ENCODE results near the gene KLHL2. TPM values are rescaled to one million over a fixed set of nuclear protein-coding genes. Genes with fewer than 3 reads are reported as not detected.

The KLHL2 gene
- total and polyA plus RNA-seq, 2 of the 13 experiments (the other 11 are each of a cell fraction or from before 2014, with no cell fraction given) = 9.2 to 17.6 TPM

DNA sequence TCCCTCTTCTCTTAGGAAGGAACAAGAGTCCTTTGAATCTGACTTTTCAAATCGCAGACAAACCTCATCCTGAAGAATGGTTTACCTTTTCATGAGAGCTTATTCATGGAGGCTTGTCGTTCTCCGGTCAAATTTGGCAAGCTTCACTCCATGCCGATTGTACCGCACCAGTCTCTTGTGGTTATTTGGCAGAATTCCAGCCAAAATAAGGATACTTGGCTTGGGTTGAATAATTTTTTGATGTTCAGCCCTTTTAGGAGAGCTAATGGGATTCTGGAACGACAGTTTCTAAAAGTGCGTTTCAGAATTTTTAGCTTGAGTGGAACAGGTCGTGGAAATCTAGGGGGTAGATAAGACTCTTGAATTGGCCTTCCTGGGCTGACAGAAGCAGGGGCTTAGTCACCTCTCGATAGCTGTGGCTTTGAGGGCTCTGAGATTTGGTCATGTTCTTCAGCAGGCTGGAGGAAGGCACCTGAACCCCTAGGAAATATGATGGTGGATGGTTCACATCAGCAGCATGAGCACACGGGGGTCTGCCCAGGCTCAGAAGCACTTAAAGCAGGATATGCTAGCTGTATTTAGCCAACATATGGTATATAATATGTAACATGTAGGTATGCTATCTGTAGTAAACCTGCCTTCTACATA, 1.5 kb downstream of the KLHL2 start:
- intact Hi-C loops (cut with micrococcal nuclease; ENCODE audit: unreplicated experiment) (loop anchor here (5.0 kb wide), 2 partner anchors 77 to 97 kb away; partner anchors contain the start of gene TMEM192), in situ Hi-C loops (cut with HindIII; ENCODE audit: extremely low pct_ligation_motif_present, low pct_unique_long_range_greater_than_20kb) (loop anchor here (5.0 kb wide), 1 partner anchor 118 kb away; the partner anchor contains the start of gene MSMO1)
- ChIA-PET CTCF (ENCODE audit: low intra/inter-chr PET ratio, low total read pairs) (no interaction called here), POLR2A (interaction anchor here (0.5 to 2.3 kb wide), 2 partner anchors 119 to 120 kb away, joined by 3 to 7 read pairs; partner anchors contain the start of gene MSMO1)
- H2AFZ ChIP-seq (ENCODE audit: low read length) = no peak overlapping the region
- 30% methylated on average over 10 of the region's 10 CpGs for WGBS (ENCODE audit: low lambda C conversion rate)
- no peak for TF ChIP-seq ADNP (CRISPR knock-in tag; IDR thresholded peaks at IDR 0.05)
- H3K27me3 ChIP-seq (ENCODE audit: control insufficient read depth in 1 of 2, insufficient read depth in 2 of 2, low read length in 2 of 2) = peaks cover 0 to 1% of the 10 kb centered on the region in 2 experiments; a peak in 1 of 5 replicates
- no peak overlapping the region for H3K27ac ChIP-seq (ENCODE audit: extremely low read length, insufficient read depth, low read length)
- no TSS peak for BruUV-seq (replicated peaks)
- no peak for ATAC-seq
- no peaks in the 10 kb centered on the region for H3K36me3 ChIP-seq (replicated peaks in 1 of 2; ENCODE audit: control insufficient read depth in 1 of 2, insufficient read depth in 2 of 2, low read length in 2 of 2)
- no peaks in the 10 kb centered on the region for H3K9me3 ChIP-seq (ENCODE audit: low read length)
- peak overlapping the region; percentile 72; the same call in 1 of the 2 replicates for H3K9ac ChIP-seq (ENCODE audit: insufficient read depth, low read depth, low read length)
- no peak for FAIRE-seq
- peak overlapping the region; percentile 78 to 92 (median 87) for H3K4me3 ChIP-seq (replicated peaks in 1 of 3; ENCODE audit: insufficient read depth in 1 of 3, low read depth in 2 of 3, low read length in 3 of 3)
- H4K20me1 ChIP-seq (ENCODE audit: insufficient read depth, low read length) = no peaks in the 10 kb centered on the region
- peak overlapping the region; percentile 87 for H3K4me2 ChIP-seq (ENCODE audit: low read depth, low read length)
- peaks cover 37% of the 10 kb centered on the region for H3K79me2 ChIP-seq (ENCODE audit: insufficient read depth, low read length)
- DNase-seq (ENCODE audit: low spot score) = no peak
- peaks cover 49% of the 10 kb centered on the region for H3K4me1 ChIP-seq (ENCODE audit: insufficient read depth, low read length)

DNA sequence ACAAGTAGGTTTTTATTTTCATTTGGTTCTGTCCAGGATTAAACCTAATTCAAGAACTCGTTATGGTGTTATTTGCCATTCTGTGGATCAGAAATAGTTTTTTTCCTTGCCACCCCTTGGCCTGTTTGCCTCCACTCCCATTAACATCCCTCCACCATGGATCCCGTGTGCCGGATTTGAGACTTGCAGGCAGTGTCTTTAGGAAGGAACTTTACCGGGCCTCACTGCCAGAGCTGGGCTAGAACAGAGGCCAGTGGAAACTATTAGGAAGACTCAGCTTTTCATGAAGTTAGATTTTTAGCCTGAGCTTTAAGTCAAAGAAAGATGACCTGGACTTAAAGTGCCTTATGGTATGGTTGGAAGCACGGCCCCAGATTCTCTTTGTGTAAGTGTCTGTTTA, 2.4 kb downstream of the KLHL2 start:
- H3K36me3 ChIP-seq (replicated peaks in 1 of 2; ENCODE audit: control insufficient read depth in 1 of 2, insufficient read depth in 2 of 2, low read length in 2 of 2) = no peaks in the 10 kb centered on the region
- DNase-seq (ENCODE audit: low spot score) = no peak
- no peaks in the 10 kb centered on the region; a peak in 1 of 5 replicates for H3K27me3 ChIP-seq (ENCODE audit: control insufficient read depth in 1 of 2, insufficient read depth in 2 of 2, low read length in 2 of 2)
- TF ChIP-seq GTF3A (CRISPR knock-in tag; conservative IDR thresholded peaks at IDR 0.05) (no peak), STAG1 (CRISPR knock-in tag; IDR thresholded peaks at IDR 0.05) (no peak), ZNF205 (CRISPR knock-in tag; IDR thresholded peaks at IDR 0.05) (no peak), ZNF749 (CRISPR knock-in tag; IDR thresholded peaks at IDR 0.05; ENCODE audit: borderline replicate concordance) (no peak), KLF16 (CRISPR knock-in tag; IDR thresholded peaks at IDR 0.05) (no peak), POLR2AphosphoS5 (IDR thresholded peaks at IDR 0.05; ENCODE audit: low read depth, low read length) (no peak), IRF2 (CRISPR knock-in tag; IDR thresholded peaks at IDR 0.05) (no peak), ZNF44 (CRISPR knock-in tag; IDR thresholded peaks at IDR 0.05) (no peak)
- TF ChIP-seq, protein P1, sequence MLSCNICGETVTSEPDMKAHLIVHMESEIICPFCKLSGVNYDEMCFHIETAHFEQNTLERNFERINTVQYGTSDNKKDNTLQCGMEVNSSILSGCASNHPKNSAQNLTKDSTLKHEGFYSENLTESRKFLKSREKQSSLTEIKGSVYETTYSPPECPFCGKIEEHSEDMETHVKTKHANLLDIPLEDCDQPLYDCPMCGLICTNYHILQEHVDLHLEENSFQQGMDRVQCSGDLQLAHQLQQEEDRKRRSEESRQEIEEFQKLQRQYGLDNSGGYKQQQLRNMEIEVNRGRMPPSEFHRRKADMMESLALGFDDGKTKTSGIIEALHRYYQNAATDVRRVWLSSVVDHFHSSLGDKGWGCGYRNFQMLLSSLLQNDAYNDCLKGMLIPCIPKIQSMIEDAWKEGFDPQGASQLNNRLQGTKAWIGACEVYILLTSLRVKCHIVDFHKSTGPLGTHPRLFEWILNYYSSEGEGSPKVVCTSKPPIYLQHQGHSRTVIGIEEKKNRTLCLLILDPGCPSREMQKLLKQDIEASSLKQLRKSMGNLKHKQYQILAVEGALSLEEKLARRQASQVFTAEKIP (CRISPR knock-in tag; IDR thresholded peaks at IDR 0.05; ENCODE audit: borderline replicate concordance) = no peak
- TF ChIP-seq, protein P2, sequence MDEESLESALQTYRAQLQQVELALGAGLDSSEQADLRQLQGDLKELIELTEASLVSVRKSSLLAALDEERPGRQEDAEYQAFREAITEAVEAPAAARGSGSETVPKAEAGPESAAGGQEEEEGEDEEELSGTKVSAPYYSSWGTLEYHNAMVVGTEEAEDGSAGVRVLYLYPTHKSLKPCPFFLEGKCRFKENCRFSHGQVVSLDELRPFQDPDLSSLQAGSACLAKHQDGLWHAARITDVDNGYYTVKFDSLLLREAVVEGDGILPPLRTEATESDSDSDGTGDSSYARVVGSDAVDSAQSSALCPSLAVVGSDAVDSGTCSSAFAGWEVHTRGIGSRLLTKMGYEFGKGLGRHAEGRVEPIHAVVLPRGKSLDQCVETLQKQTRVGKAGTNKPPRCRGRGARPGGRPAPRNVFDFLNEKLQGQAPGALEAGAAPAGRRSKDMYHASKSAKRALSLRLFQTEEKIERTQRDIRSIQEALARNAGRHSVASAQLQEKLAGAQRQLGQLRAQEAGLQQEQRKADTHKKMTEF (CRISPR knock-in tag; IDR thresholded peaks at IDR 0.05) = no peak
- H3K9me3 ChIP-seq (ENCODE audit: low read length) = no peaks in the 10 kb centered on the region
- H3K79me2 ChIP-seq (ENCODE audit: insufficient read depth, low read length) = peaks cover 41% of the 10 kb centered on the region
- H3K9ac ChIP-seq (ENCODE audit: insufficient read depth, low read depth, low read length) = no peak overlapping the region
- no peak for FAIRE-seq
- CTCF ChIA-PET (ENCODE audit: low intra/inter-chr PET ratio, low total read pairs) = no interaction called here
- POLR2A ChIA-PET = no interaction called here
- no peak overlapping the region for H2AFZ ChIP-seq (ENCODE audit: low read length)
- WGBS (ENCODE audit: low lambda C conversion rate) = 56% methylated on average over 5 of the region's 5 CpGs
- in situ Hi-C loops (cut with HindIII; ENCODE audit: extremely low pct_ligation_motif_present, low pct_unique_long_range_greater_than_20kb) (loop anchor here (5.0 kb wide), 1 partner anchor 118 kb away; the partner anchor contains the start of gene MSMO1), intact Hi-C loops (cut with micrococcal nuclease; ENCODE audit: unreplicated experiment) (loop anchor here (5.0 kb wide), 2 partner anchors 77 to 97 kb away; partner anchors contain the start of gene TMEM192)
- peak overlapping the region; percentile 52 for H3K4me2 ChIP-seq (ENCODE audit: low read depth, low read length)
- H3K4me3 ChIP-seq (replicated peaks in 1 of 3; ENCODE audit: insufficient read depth in 1 of 3, low read depth in 2 of 3, low read length in 3 of 3) = no peak overlapping the region; a peak in 2 of 6 replicates
- peaks cover 51% of the 10 kb centered on the region for H3K4me1 ChIP-seq (ENCODE audit: insufficient read depth, low read length)
- H4K20me1 ChIP-seq (ENCODE audit: insufficient read depth, low read length) = no peaks in the 10 kb centered on the region
- H3K27ac ChIP-seq (ENCODE audit: extremely low read length, insufficient read depth, low read length) = no peak overlapping the region
- no peak for ATAC-seq
- TSS peak; percentile 50 for BruUV-seq (replicated peaks)
